GM12875 (cell line): Measurements from ENCODE around the gene ARPC2.

Experiments
- H3K4me3 ChIP-seq: one replicate; pipeline ENCODE4 v1.5.1; 2011; ENCODE audit warnings: low read depth, low read length, control low read depth
- CTCF ChIP-seq: IDR thresholded peaks from 2 replicates; pipeline ENCODE4 v1.5.1; 2011; ENCODE audit warnings: low read depth, mild to moderate bottlenecking, control low read depth, inconsistent platforms, low read length, moderate library complexity, borderline replicate concordance; ENCODE audit not compliant: insufficient read depth

ARPC2 gene

DNA sequence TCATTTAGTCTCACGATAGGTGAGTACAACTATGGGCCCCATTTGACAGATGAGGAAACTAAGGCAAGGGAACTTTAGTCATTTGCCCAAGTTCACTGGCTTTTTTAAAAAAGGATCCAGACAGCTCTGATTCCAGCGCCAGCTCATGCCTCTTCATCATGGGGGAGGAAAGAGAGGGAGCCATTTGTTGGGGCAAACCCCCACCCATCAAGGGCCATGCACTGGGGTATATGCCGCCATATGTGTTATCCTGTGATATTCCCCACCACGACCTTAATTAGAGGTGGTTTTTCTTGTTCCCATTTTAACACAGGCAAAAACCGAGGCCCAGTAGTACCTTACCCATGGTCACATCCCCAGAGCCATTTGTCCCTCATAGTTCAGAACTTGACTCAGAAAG lies 43.2 kb downstream of the ARPC2 start:
- H3K4me3 ChIP-seq = no peak overlapping the region
- TF ChIP-seq CTCF = no peak

GRCh38 chr2:218260742-218261422 lies 43.9 kb downstream of the ARPC2 start, which contains the start of gene GPBAR1:
TSS of gene GPBAR1 (plus strand) at chr2:218261015. CDS start at chr2:218262725, 1,710 bp downstream.
- H3K4me3 ChIP-seq = no peak within 1 kb of the TSS
- no peak for TF ChIP-seq CTCF

- no peak overlapping the region for H3K4me3 ChIP-seq
- no peak for TF ChIP-seq CTCF
Observed at GRCh38 chr2:218261423-218262236, 44.6 kb downstream of the ARPC2 start.

DNA sequence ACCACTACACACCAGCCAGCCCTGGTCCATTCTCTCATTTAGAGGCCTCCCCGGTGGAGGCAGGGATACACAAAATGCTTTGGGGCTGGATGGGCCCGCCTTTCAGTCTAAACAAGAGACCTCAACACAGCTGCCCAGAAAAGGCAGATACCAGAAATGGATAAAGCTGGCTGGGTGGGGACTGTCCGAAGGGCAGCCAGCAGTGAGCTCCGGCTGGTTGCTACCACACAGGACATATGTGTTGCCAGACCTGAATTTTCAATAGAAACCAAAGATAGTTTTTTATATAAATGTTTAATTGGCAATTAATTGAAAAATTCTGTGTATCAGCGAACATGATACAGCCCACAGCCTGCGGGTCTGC lies 45.2 kb downstream of the ARPC2 start:
- no peak for TF ChIP-seq CTCF
- H3K4me3 ChIP-seq = no peak overlapping the region

- no peak overlapping the region for H3K4me3 ChIP-seq
- TF ChIP-seq CTCF = no peak
Observed at GRCh38 chr2:218262631-218263586, 45.9 kb downstream of the ARPC2 start.

DNA sequence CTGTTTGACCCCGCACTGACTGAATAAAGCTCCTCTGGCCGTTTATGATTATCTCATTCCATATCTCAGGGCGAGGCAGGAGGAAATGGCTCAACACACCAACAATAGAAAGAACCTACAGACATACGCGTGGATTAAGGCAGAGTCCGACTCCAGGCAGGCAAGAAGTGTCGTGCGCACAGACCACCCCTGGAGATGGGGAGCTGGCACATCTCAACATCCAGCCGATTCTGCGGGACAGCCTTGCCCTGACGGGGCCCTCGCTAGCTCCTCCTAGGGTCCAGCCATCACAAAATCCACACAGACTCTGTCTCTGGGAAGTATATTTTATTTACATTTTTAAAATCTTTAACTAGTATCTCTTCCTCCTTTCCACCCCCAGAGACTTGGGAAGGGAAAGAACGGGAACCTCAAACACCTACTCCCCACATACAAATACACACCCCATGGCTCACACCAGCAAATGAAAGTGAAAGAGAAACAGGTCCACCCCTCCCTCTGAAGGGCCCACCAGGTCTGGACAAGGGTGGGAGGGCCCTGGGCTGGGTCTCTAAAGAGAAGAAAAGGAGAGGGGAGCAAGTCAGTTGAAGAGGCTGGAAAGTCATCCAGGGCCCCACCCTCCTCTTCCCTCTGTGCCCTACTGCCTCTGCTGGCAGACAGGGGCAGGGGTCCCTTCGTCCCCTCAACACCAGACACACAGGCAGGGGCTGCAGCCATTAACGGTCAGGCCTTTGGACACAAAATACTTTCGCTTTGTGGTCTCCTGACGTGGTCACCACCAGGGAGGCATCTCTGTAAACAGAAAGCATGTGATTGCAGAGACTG lies 47.0 kb downstream of the ARPC2 start:
- TF ChIP-seq CTCF = no peak
- H3K4me3 ChIP-seq = no peak overlapping the region
